ENCODE measurements around the gene NADK2.

NADK2 gene

DNA sequence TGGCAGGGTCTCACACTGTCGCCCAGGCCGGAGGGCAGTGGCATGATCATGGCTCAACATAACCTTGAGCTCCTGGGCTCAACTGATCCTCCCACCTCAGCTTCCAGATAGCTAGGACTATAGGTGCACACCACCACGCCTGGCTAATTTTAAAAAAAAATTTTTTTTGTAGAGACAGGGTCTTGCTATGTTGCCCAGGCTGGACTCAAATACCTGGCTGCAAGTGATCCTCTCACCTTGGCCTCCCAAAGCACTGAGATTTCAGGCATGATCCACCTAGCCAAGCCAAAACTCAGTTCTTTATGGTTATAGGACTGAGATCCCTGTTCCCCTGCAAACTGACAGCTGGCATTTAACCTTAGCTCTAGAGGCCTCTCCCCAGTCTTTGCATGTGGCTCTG, 95.3 kb downstream of the NADK2 start:
- Histone ChIP-seq H3K4me2 (ENCODE audit: low read length) (no peak overlapping the region), H3K9me2 (replicated peaks; ENCODE audit: control insufficient read depth, low read length) (no peaks in the 10 kb centered on the region), H3K4me1 (ENCODE audit: control insufficient read depth, low read length) (peaks cover 8% of the 10 kb centered on the region), H3K79me2 (ENCODE audit: control insufficient read depth, low read length) (peaks cover 66% of the 10 kb centered on the region), H3F3A (ENCODE audit: control insufficient read depth, insufficient read depth) (no peaks in the 10 kb centered on the region), H4K20me1 (ENCODE audit: control insufficient read depth, insufficient read depth, low read depth, low read length) (no peaks in the 10 kb centered on the region), H3K36me3 (ENCODE audit: control insufficient read depth, low read length) (peaks cover 18% of the 10 kb centered on the region), H3K4me3 (ENCODE audit: low read length) (no peak overlapping the region), H3K9me3 (ENCODE audit: control insufficient read depth, insufficient read depth, low read length) (no peaks in the 10 kb centered on the region), H3K27ac (ENCODE audit: low read depth, low read length) (no peak overlapping the region), H3K27me3 (ENCODE audit: control insufficient read depth, low read length) (no peaks in the 10 kb centered on the region)
- TF ChIP-seq EZH2phosphoT487 (IDR thresholded peaks at IDR 0.05; ENCODE audit: borderline replicate concordance, low read length): no peak
- TF ChIP-seq, protein P1, sequence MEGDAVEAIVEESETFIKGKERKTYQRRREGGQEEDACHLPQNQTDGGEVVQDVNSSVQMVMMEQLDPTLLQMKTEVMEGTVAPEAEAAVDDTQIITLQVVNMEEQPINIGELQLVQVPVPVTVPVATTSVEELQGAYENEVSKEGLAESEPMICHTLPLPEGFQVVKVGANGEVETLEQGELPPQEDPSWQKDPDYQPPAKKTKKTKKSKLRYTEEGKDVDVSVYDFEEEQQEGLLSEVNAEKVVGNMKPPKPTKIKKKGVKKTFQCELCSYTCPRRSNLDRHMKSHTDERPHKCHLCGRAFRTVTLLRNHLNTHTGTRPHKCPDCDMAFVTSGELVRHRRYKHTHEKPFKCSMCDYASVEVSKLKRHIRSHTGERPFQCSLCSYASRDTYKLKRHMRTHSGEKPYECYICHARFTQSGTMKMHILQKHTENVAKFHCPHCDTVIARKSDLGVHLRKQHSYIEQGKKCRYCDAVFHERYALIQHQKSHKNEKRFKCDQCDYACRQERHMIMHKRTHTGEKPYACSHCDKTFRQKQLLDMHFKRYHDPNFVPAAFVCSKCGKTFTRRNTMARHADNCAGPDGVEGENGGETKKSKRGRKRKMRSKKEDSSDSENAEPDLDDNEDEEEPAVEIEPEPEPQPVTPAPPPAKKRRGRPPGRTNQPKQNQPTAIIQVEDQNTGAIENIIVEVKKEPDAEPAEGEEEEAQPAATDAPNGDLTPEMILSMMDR (IDR thresholded peaks at IDR 0.05; ENCODE audit: low read depth, low read length, poor library complexity, severe bottlenecking): no peak

DNA sequence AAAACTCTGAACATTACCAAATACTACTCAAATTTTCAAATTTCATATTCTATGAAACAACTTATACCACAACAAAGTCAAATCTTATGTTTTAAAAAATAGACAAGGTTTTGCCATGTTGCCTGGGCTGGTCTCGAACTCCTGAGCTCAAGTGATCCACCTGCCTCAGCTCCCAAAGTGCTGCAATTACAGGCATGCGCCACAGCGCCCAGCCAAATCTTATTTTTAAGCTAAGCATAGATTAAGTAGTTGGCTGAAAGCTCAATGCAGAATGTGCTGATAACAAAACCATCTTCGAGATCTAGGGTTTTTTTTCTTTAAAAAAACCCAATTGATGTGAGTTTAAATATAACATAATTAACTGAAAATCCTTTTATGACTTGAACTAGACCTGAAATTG, 96.4 kb downstream of the NADK2 start:
- Histone ChIP-seq H4K20me1 (ENCODE audit: control insufficient read depth, insufficient read depth, low read depth, low read length) (no peaks in the 10 kb centered on the region), H3K9me2 (replicated peaks; ENCODE audit: control insufficient read depth, low read length) (no peaks in the 10 kb centered on the region), H3K9me3 (ENCODE audit: control insufficient read depth, insufficient read depth, low read length) (peaks cover 5% of the 10 kb centered on the region; the same call in 1 of the 2 replicates), H3K27me3 (ENCODE audit: control insufficient read depth, low read length) (no peaks in the 10 kb centered on the region), H3K36me3 (ENCODE audit: control insufficient read depth, low read length) (peaks cover 28% of the 10 kb centered on the region), H3K27ac (ENCODE audit: low read depth, low read length) (no peak overlapping the region), H3K4me2 (ENCODE audit: low read length) (no peak overlapping the region), H3K4me1 (ENCODE audit: control insufficient read depth, low read length) (peaks cover 4% of the 10 kb centered on the region), H3F3A (ENCODE audit: control insufficient read depth, insufficient read depth) (no peaks in the 10 kb centered on the region), H3K79me2 (ENCODE audit: control insufficient read depth, low read length) (peaks cover 55% of the 10 kb centered on the region), H3K4me3 (ENCODE audit: low read length) (no peak overlapping the region)
- TF ChIP-seq, protein P1 (IDR thresholded peaks at IDR 0.05; ENCODE audit: low read depth, low read length, poor library complexity, severe bottlenecking): no peak
- no peak for TF ChIP-seq EZH2phosphoT487 (IDR thresholded peaks at IDR 0.05; ENCODE audit: borderline replicate concordance, low read length)
